Measurements from ENCODE around the gene SOX21. TPM values are rescaled to one million over a fixed set of nuclear protein-coding genes. Genes with fewer than 3 reads are reported as not detected.

The SOX21 gene
- not detected in 2 replicates for total RNA-seq

DNA sequence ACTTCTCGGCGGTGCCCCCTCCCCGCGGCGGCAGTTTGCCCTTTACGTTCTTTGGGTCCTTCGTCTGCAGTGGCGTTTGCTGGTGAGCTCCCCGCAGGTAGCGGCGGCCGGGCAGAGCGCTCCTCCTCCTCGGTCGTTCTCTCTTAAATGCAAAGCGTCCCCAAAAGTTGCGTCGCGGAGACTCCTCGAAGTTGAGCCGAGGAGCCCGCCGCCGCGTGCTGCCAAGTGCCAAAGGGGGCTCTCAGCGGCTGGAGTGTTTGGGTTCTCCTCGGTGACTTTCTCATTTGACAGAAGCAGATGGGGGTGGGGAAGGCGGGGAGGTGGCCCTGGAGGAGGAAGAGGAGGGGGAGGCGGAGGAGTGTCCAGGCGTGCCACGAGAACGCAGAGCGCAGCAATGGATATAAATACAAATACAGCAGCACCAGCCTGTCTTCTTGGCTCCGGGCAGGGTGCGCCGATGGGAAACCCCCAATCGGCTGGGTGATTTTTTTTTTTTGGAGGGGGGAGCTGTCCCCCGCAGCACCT, at the start of gene SOX21:
SOX21 (minus strand) TSS at position 259 of the 525 bp plus-strand sequence. CDS start 496 bp downstream, outside the sequence.
- TF ChIP-seq CTCF (IDR thresholded peaks at IDR 0.05), result no peak
- intact Hi-C loops (cut with micrococcal nuclease), result no loop called here
- ATAC-seq (ENCODE audit: low read depth) (no peak), DNase-seq (no peak)
- ChIA-PET CTCF (no interaction called here), POLR2A (no interaction called here)
- Mint-ChIP-seq H3K4me1 (peaks cover 20% of the 10 kb centered on the region), H3K9me3 (no peaks in the 10 kb centered on the region), H3K4me3 (no peak within 1 kb of the TSS), H3K36me3 (ENCODE audit: low read depth) (no peaks in the 10 kb centered on the region), H3K27me3 (peaks cover 64% of the 10 kb centered on the region), H3K27ac (no peak within 1 kb of the TSS)

- ATAC-seq (ENCODE audit: low read depth) (no peak), DNase-seq (no peak)
- no peak overlapping the region for H3K27ac Mint-ChIP-seq
- TF ChIP-seq CTCF (IDR thresholded peaks at IDR 0.05), result no peak
- no peak overlapping the region for H3K4me3 Mint-ChIP-seq
- no peaks in the 10 kb centered on the region for H3K9me3 Mint-ChIP-seq
- ChIA-PET POLR2A (no interaction called here), CTCF (no interaction called here)
- no peaks in the 10 kb centered on the region for H3K36me3 Mint-ChIP-seq (ENCODE audit: low read depth)
- H3K27me3 Mint-ChIP-seq, result peaks cover 2% of the 10 kb centered on the region
- intact Hi-C loops (cut with micrococcal nuclease), result no loop called here
- H3K4me1 Mint-ChIP-seq, result no peaks in the 10 kb centered on the region
Measured at GRCh38 chr13:94761407-94761806, 49.1 kb upstream of the SOX21 start.

GRCh38 chr13:94759120-94759728, 46.9 kb upstream of the SOX21 start:
- ChIA-PET POLR2A (no interaction called here), CTCF (no interaction called here)
- intact Hi-C loops (cut with micrococcal nuclease), result no loop called here
- no peaks in the 10 kb centered on the region for H3K4me1 Mint-ChIP-seq
- H3K36me3 Mint-ChIP-seq (ENCODE audit: low read depth), result no peaks in the 10 kb centered on the region
- H3K4me3 Mint-ChIP-seq, result no peak overlapping the region
- no peak overlapping the region for H3K27ac Mint-ChIP-seq
- no peak for TF ChIP-seq CTCF (IDR thresholded peaks at IDR 0.05)
- DNase-seq (no peak), ATAC-seq (ENCODE audit: low read depth) (no peak)
- H3K9me3 Mint-ChIP-seq, result no peaks in the 10 kb centered on the region
- peaks cover 2% of the 10 kb centered on the region for H3K27me3 Mint-ChIP-seq

GRCh38 chr13:94758436-94758960, 46.2 kb upstream of the SOX21 start:
- Mint-ChIP-seq H3K27ac (no peak overlapping the region), H3K36me3 (ENCODE audit: low read depth) (no peaks in the 10 kb centered on the region), H3K4me3 (no peak overlapping the region), H3K27me3 (peaks cover 2% of the 10 kb centered on the region), H3K9me3 (no peaks in the 10 kb centered on the region), H3K4me1 (no peaks in the 10 kb centered on the region)
- TF ChIP-seq CTCF (IDR thresholded peaks at IDR 0.05), result no peak
- ATAC-seq (ENCODE audit: low read depth) (no peak), DNase-seq (no peak)
- ChIA-PET POLR2A (no interaction called here), CTCF (no interaction called here)
- intact Hi-C loops (cut with micrococcal nuclease), result no loop called here

- Mint-ChIP-seq H3K27ac (no peak overlapping the region), H3K36me3 (ENCODE audit: low read depth) (no peaks in the 10 kb centered on the region), H3K4me3 (no peak overlapping the region), H3K9me3 (no peaks in the 10 kb centered on the region), H3K27me3 (peaks cover 7% of the 10 kb centered on the region), H3K4me1 (no peaks in the 10 kb centered on the region)
- TF ChIP-seq CTCF (IDR thresholded peaks at IDR 0.05), result no peak
- ATAC-seq (ENCODE audit: low read depth) (no peak), DNase-seq (no peak)
- ChIA-PET CTCF (no interaction called here), POLR2A (no interaction called here)
- intact Hi-C loops (cut with micrococcal nuclease), result no loop called here
Measured at GRCh38 chr13:94753327-94753726, 41.0 kb upstream of the SOX21 start.

Data from activated B cell treated with CpG ODN at 0.5 μM for 24 hours (primary cell).